HL-60/S4 (cell line): ENCODE results near the gene DLD.

Experiments used
- in situ Hi-C: fragments of 300-500 bp; cut with MboI; formaldehyde crosslinking; loops from 2 replicates; pipeline ENCODE4 v1.14.3; 2022; ENCODE audit warnings: low sequenced_read_pairs

DLD gene

GRCh38 chr7:107967420-107967819, 76.4 kb downstream of the DLD start:
- in situ Hi-C loops = no loop called here

DNA sequence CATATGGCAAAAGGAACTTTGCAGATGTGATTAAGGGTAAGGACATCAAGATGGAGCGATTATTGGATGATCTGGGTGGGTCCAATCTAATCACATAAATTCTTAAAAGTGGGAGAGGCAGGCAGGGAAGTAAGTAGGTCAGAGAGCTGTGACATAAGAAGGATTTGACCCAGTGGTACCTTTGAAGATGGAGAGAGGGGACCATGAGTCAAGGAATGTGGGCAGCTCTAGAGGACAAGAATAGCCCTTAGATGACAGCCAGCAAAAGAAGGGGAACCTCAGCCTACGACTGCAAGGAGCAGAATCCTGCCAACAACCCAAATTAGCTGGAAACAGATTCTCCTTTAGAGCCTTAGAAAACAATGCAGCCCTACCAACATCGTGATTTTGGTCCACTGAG, 77.5 kb downstream of the DLD start:
- in situ Hi-C loops = no loop called here

DNA sequence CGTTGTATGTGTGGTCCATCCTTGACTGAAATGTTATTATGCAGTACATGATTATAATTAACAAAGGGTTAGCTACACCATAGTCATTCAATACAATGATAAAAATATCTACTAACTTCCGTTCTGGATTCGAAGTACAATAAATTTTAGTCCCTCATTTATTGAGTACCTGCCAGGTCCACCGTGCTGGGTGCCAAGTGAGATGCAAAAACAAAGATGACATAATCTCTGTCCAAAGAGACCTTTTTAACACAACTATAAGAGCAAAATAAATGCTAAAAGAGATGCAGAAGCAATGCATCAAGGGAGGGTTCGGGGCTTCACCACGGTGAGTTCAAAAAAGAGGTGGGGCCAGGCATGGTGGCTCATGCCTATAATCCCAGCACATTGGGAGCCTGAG, 78.9 kb downstream of the DLD start:
- in situ Hi-C loops = no loop called here
